Measurements from ENCODE around the gene HSPB6. TPM values are rescaled to one million over a fixed set of nuclear protein-coding genes. Genes with fewer than 3 reads are reported as not detected.

HSPB6 gene
- total and polyA plus RNA-seq, 2 of the 8 experiments (the other 6 are each of a cell fraction or from before 2014, with no cell fraction given), result 0.91 TPM; not detected in 1

DNA sequence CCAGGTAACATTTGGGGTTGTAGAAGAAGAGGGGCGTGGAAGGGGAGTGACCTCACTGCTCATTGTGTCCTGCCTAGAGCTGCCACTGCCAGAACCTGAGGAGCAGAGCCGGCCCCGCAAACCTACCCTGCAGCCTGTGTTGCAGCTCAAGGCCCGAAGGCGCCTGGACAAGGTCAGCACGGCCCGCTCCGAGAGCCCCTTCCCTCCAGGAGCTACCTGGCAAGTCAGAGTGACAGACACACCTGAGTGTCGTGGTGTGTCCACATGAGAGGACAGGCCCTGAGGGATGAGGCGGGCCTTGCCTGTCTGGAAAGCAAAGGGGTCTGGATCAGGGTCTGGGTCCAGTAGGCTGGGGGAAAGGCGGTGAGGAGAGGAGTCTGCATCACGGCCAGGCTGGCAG lies 32.3 kb downstream of the HSPB6 start:
- Histone ChIP-seq H3K9ac (replicated peaks in 1 of 4; ENCODE audit: extremely low read depth in 1 of 4, low read depth in 3 of 4, low read length in 3 of 4) (no peak overlapping the region), H4K8ac (ENCODE audit: extremely low read depth, insufficient read depth, low read length) (no peak overlapping the region), H3K79me1 (ENCODE audit: low read depth, low read length) (no peaks in the 10 kb centered on the region; the same call in 1 of the 2 replicates), H2BK120ac (replicated peaks; ENCODE audit: low read depth, low read length) (no peak overlapping the region), H3K14ac (ENCODE audit: insufficient read length) (no peak overlapping the region), H3K4me2 (ENCODE audit: insufficient read depth in 1 of 2, low read depth in 2 of 2, low read length in 2 of 2) (no peak overlapping the region), H3K27ac (ENCODE audit: low read depth, low read length) (no peak overlapping the region), H3K36me3 (ENCODE audit: control insufficient read depth in 2 of 4, insufficient read depth in 4 of 4, low read length in 3 of 4) (peaks cover 45 to 73% (median 63%) of the 10 kb centered on the region in 4 experiments), H3K18ac (ENCODE audit: extremely low read depth, low read length) (no peak overlapping the region), H2BK5ac (ENCODE audit: low read depth, low read length) (no peak overlapping the region), H3K9me3 (ENCODE audit: insufficient read depth in 2 of 2, low read depth in 1 of 2, low read length in 1 of 2) (no peaks in the 10 kb centered on the region), H2BK20ac (ENCODE audit: low read length) (no peak overlapping the region), H4K91ac (replicated peaks; ENCODE audit: insufficient read length, low read length) (no peak overlapping the region), H2AFZ (ENCODE audit: low read length) (no peak overlapping the region), H4K5ac (ENCODE audit: insufficient read length, low read depth, low read length) (no peak overlapping the region), H2BK12ac (ENCODE audit: low read depth, low read length) (no peak overlapping the region), H3K23me2 (ENCODE audit: low read depth, low read length) (no peaks in the 10 kb centered on the region), H4K20me1 (replicated peaks in 1 of 2; ENCODE audit: control insufficient read depth in 1 of 2, insufficient read depth in 2 of 2, low read length in 2 of 2) (peaks cover 4 to 17% of the 10 kb centered on the region in 2 experiments), H3K23ac (ENCODE audit: insufficient read length) (no peak overlapping the region), H3K79me2 (ENCODE audit: control insufficient read depth in 1 of 2, insufficient read depth in 2 of 2, low read length in 2 of 2) (peaks cover 0 to 7% of the 10 kb centered on the region in 2 experiments; a peak in 1 of 4 replicates), H2BK15ac (ENCODE audit: low read length) (no peak overlapping the region), H2AK5ac (ENCODE audit: low read depth, low read length) (no peak overlapping the region), H3K4me1 (replicated peaks in 1 of 4; ENCODE audit: control insufficient read depth in 3 of 4, insufficient read depth in 4 of 4, low read length in 3 of 4) (no peaks in the 10 kb centered on the region), H3K4ac (replicated peaks; ENCODE audit: insufficient read length, low read depth, low read length) (no peak overlapping the region), H3K4me3 (ENCODE audit: extremely low read depth in 1 of 4, insufficient read depth in 2 of 4, low read depth in 3 of 4, low read length in 4 of 4) (no peak overlapping the region), H3K56ac (replicated peaks; ENCODE audit: insufficient read length, low read depth, low read length) (no peak overlapping the region), H3K27me3 (replicated peaks in 1 of 4; ENCODE audit: control insufficient read depth in 3 of 4, extremely low read depth in 1 of 4, insufficient read depth in 3 of 4, low read length in 3 of 4) (no peaks in the 10 kb centered on the region)
- 91% methylated on average over 12 of the region's 12 CpGs; no CpG with 5 or more reads in 1 of the 2 experiments for WGBS, 2 experiments (ENCODE audit: extremely low coverage in 1 of 2, insufficient coverage in 1 of 2, insufficient read length in 1 of 2, insufficient replicate concordance in 2 of 2, low coverage in 1 of 2, low lambda C conversion rate in 2 of 2, missing lambda C conversion rate in 1 of 2)
- POLR2A ChIA-PET (ENCODE audit: partially characterized antibody), result interaction anchor here (1.7 to 6.1 kb wide), 3 partner anchors 8 to 16 kb away, joined by 5 to 39 read pairs (median 9); no protein-coding TSS in a partner anchor
- no peak for TF ChIP-seq CBX5 (IDR thresholded peaks at IDR 0.05; ENCODE audit: low read depth, low read length)
- TF ChIP-seq, protein P1, sequence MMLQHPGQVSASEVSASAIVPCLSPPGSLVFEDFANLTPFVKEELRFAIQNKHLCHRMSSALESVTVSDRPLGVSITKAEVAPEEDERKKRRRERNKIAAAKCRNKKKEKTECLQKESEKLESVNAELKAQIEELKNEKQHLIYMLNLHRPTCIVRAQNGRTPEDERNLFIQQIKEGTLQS (IDR thresholded peaks at IDR 0.05; ENCODE audit: insufficient read depth, low read depth, low read length), result no peak
- no peak for TF ChIP-seq SP1 (IDR thresholded peaks at IDR 0.05; ENCODE audit: low read depth, low read length)
- TF ChIP-seq NANOG (IDR thresholded peaks at IDR 0.05; ENCODE audit: insufficient read depth, low read depth, low read length, poor library complexity, severe bottlenecking), result no peak
- no peak for TF ChIP-seq POU5F1 (IDR thresholded peaks at IDR 0.05; ENCODE audit: low read depth, low read length)
- no peak for TF ChIP-seq SP4 (IDR thresholded peaks at IDR 0.05; ENCODE audit: low read length)
- CTCF ChIA-PET (ENCODE audit: partially characterized antibody), result interaction anchor here (0.5 to 11.8 kb wide), 3 partner anchors 14 to 32 kb away, joined by 3 to 80 read pairs (median 3); partner anchors contain the start of genes IGFLR1 and LIN37
- no peak for FAIRE-seq
- no peak for DNase-seq (ENCODE audit: low read depth in 1 of 2, low spot score in 2 of 2)

Data from H1 (cell line).